Adrenal gland (tissue), 12 donors: Measurements from ENCODE around the gene LARP4B. TPM values are rescaled to one million over a fixed set of nuclear protein-coding genes. Genes with fewer than 3 reads are reported as not detected.
A peak's percentile ranks its signal among the peaks of the same experiment; 100 is the strongest.

ENCODE experiments used
- DNase-seq, 7 donors: peaks; one replicate each; pipeline ENCODE4 v3.0.0-alpha.2; 2019 to 2020
- H3K27ac ChIP-seq, 5 donors: fragments of 200-600 bp; sonication (generic) in 4 of 5; 1 replicate in 3 of 5; 2 replicates in 2 of 5; pipeline versions ENCODE4 v1.5.1 to v1.8.0; 2016 to 2020; ENCODE audit warnings: mild to moderate bottlenecking in 1 of 5
- H3K27me3 ChIP-seq: fragments of 200-600 bp; 2 replicates; pipeline ENCODE4 v1.8.0; 2021
- H3K36me3 ChIP-seq, 2 donors: fragments of 200-600 bp; replicated peaks in 1 of 2; 1 replicate in 1 of 2; 2 replicates in 1 of 2; pipeline versions ENCODE4 v1.5.1 to v1.8.0; 2018 to 2022
- H3K4me1 ChIP-seq, 2 donors: fragments of 200-600 bp; replicated peaks in 1 of 2; 1 replicate in 1 of 2; 2 replicates in 1 of 2; pipeline versions ENCODE4 v1.5.1 to v1.8.0; 2018 to 2021
- H3K4me3 ChIP-seq, 4 donors: fragments of 200-600 bp; sonication (generic) in 3 of 4; one replicate each; pipeline ENCODE4 v1.5.1; 2016 to 2018
- H3K9me3 ChIP-seq, 3 donors: fragments of 200-600 bp; sonication (generic) in 1 of 3; replicated peaks in 1 of 3; 1 replicate in 2 of 3; 2 replicates in 1 of 3; pipeline versions ENCODE4 v1.5.1 to v1.8.0; 2016 to 2021
- POLR2A ChIP-seq, 2 donors: fragments of 450-650 bp; IDR thresholded peaks; one replicate each; pipeline ENCODE4 v1.6.1; 2017; ENCODE audit warnings: antibody characterized with exemption in 2 of 2, mild to moderate bottlenecking in 2 of 2, moderate library complexity in 1 of 2
- WGBS, 4 donors: extraction: QIAGEN DNeasy Blood & Tissue Kit in 2 of 4; methylation state at CpG; one replicate each; pipeline versions ENCODE4 v1.1.5 to v1.1.7; 2013 to 2017; 5-methylcytosine and 5-hydroxymethylcytosine counted together
- intact Hi-C, 2 donors: fragments of 100-400 bp; cut with DNase I; formaldehyde crosslinking; loops; one replicate each; pipeline versions ENCODE4 v1.14.1 to v1.15.0; 2022 to 2023
- polyA plus RNA-seq, 3 donors: library from polyadenylated mRNA; stranded (reverse); fragments of 200-250 nt in 2 of 3; fragments of 350-450 nt in 1 of 3; fragmentation: Illumina TruSeq in 1 of 3; extraction: RNeasy Lipid Tissue Mini Kit (QIAGEN cat#74804) in 1 of 3; gene quantifications; one replicate each; pipeline ENCODE4 v1.2.3, GENCODE V29; 2013 to 2014
- total RNA-seq, 9 donors: library from RNA; depleted of rRNA in 4 of 9; stranded (reverse); fragments of >200 nt in 4 of 9; fragments of 120-200 nt in 1 of 9; fragmentation: NEBNext Ultra II Directional in 1 of 9; extraction: Animal tissue kit (Norgen Biotek cat#: 25700) in 1 of 9; gene quantifications; one replicate each; pipeline versions ENCODE4 v1.1.0 to v1.2.4, GENCODE V29; 2013 to 2023
- TF ChIP-seq, protein P1 (sequence below), 6 experiments: fragments of 450-650 bp in 4 of 6; fragments of 200-600 bp in 2 of 6; sonication (generic) in 1 of 6; IDR thresholded peaks; 1 replicate in 5 of 6; 2 replicates in 1 of 6; pipeline versions ENCODE4 v1.5.1 to v1.8.0; 2016 to 2021; ENCODE audit warnings: antibody characterized with exemption in 6 of 6, mild to moderate bottlenecking in 2 of 6, moderate library complexity in 1 of 6
- donor health status: healthy with polysubstance abuse.
- donor health status: Bipolar disorder and iron deficiency.
- donor health status: DM: yes; HTN: yes; CAD: no.
- donor health status: DM: no; HTN: no; CAD: no.
- donor health status: DM: no; HTN: no; CAD: no.
- donor health status: DM: yes; HTN: yes; CAD: no.

Gene LARP4B
- total and polyA plus RNA-seq, 12 donors: 17.2 to 145 (median 66.8) TPM

DNA sequence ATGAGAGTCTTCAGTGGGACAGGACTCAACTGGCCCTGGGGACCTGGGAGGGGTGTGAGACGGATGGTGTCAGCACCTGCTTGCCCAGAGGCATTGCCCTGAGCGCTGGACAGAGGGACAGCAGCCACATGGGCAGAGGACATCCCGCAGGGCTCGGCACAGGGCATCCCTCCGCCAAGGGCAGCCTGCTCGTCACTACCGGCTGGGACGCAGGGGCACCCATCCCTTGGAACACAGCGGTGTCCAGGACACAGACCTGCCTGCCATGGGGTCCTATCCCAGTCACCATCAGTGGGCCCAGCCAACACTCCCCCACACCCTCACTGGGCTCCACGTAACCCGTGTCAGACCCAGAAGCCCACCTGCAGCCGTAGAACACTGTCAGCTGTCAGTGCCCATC, 109.3 kb downstream of the LARP4B start:
- no peaks in the 10 kb centered on the region for H3K27me3 ChIP-seq
- WGBS, 4 donors: 95 to 97% (median 95%) methylated on average over 8 to 12 of the region's 12 CpGs; no CpG with 5 or more reads in 1 of the 4 donors
- no peaks in the 10 kb centered on the region for H3K9me3 ChIP-seq
- H3K4me1 ChIP-seq: no peaks in the 10 kb centered on the region
- intact Hi-C loops: no loop called here
- no peak overlapping the region for H3K4me3 ChIP-seq
- no peak overlapping the region for H3K27ac ChIP-seq
- no peak for DNase-seq
- TF ChIP-seq, protein P1, sequence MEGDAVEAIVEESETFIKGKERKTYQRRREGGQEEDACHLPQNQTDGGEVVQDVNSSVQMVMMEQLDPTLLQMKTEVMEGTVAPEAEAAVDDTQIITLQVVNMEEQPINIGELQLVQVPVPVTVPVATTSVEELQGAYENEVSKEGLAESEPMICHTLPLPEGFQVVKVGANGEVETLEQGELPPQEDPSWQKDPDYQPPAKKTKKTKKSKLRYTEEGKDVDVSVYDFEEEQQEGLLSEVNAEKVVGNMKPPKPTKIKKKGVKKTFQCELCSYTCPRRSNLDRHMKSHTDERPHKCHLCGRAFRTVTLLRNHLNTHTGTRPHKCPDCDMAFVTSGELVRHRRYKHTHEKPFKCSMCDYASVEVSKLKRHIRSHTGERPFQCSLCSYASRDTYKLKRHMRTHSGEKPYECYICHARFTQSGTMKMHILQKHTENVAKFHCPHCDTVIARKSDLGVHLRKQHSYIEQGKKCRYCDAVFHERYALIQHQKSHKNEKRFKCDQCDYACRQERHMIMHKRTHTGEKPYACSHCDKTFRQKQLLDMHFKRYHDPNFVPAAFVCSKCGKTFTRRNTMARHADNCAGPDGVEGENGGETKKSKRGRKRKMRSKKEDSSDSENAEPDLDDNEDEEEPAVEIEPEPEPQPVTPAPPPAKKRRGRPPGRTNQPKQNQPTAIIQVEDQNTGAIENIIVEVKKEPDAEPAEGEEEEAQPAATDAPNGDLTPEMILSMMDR (IDR thresholded peaks at IDR 0.05): no peak
- no peak for TF ChIP-seq POLR2A (IDR thresholded peaks at IDR 0.05)
- H3K36me3 ChIP-seq: peaks cover 0 to 86% of the 10 kb centered on the region in 2 donors

DNA sequence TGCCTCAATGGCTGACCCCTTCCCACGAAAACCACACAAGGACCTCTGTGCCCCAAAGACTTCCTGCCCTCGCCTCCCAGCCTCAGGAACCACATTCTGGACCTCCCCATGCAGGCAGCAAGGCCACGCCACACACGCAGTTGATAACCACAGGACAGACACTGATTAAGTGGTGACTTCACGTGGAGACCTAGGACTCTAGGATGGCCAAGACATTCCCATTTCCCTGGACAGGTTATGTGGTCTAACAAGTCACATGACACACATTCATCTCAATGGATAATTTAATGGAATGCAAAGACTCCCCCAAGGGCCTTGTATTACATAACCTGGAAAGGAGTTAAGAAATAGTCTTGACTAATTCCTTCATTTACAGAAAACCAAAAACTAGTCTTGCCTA, 110.2 kb downstream of the LARP4B start:
- intact Hi-C loops: no loop called here
- Histone ChIP-seq H3K36me3 (peaks cover 0 to 95% of the 10 kb centered on the region in 2 donors), H3K9me3 (no peaks in the 10 kb centered on the region), H3K4me3 (no peak overlapping the region), H3K27ac (no peak overlapping the region), H3K4me1 (no peaks in the 10 kb centered on the region), H3K27me3 (no peaks in the 10 kb centered on the region)
- TF ChIP-seq POLR2A (IDR thresholded peaks at IDR 0.05): no peak
- TF ChIP-seq, protein P1 (IDR thresholded peaks at IDR 0.05): no peak
- no peak for DNase-seq
- WGBS, 4 donors: 81 to 91% (median 87%) methylated on average over 5 of the region's 5 CpGs

DNA sequence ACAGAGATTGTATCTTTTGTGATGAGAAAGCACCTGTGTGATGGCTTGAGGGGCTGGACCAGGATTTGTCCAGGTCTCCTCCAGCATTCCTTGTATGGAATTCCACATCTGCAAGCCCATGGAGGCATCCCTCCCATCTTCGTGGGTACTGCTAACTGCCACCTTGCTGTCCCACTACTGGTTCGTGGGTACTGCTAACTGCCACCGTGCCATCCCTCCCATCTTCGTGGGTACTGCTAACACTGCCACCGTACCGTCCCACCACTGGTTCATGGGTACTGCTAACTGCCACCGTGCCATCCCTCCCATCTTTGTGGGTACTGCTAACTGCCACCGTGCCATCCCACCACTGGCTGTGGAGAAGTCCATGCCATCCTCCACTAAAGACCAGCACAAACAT, 111.7 kb downstream of the LARP4B start:
- H3K36me3 ChIP-seq: peaks cover 0 to 96% of the 10 kb centered on the region in 2 donors
- 95 to 97% (median 96%) methylated on average over 8 of the region's 8 CpGs for WGBS, 4 donors
- TF ChIP-seq, protein P1 (IDR thresholded peaks at IDR 0.05): no peak
- no peak for TF ChIP-seq POLR2A (IDR thresholded peaks at IDR 0.05)
- intact Hi-C loops: no loop called here
- H3K4me1 ChIP-seq: no peaks in the 10 kb centered on the region
- DNase-seq: no peak
- H3K27ac ChIP-seq: peak overlapping the region in 1 of 5 donors; percentile 18
- no peak overlapping the region for H3K4me3 ChIP-seq
- H3K9me3 ChIP-seq: no peaks in the 10 kb centered on the region
- H3K27me3 ChIP-seq: no peaks in the 10 kb centered on the region

DNA sequence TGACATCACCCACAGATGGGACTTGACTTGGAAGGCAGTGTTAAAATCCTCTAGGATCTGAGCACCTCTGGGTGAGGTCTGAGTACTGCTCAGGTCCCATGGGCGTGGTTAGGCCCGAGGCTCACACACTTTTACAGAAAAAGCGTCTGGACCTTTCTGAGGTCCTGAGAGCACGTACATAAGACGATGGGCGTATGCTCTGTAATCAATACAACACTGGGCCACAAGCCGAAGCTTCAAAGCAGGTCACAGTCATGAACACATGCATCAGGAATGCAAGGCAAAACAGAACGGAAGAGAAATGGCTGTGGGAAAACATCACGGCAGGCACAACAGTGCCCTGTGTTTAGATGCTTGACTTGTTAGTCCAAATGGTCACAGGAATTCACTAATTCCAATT, 112.2 kb downstream of the LARP4B start:
- Histone ChIP-seq H3K27me3 (no peaks in the 10 kb centered on the region), H3K9me3 (no peaks in the 10 kb centered on the region), H3K4me3 (no peak overlapping the region), H3K36me3 (peaks cover 0 to 96% of the 10 kb centered on the region in 2 donors), H3K4me1 (no peaks in the 10 kb centered on the region), H3K27ac (peak overlapping the region in 1 of 5 donors; percentile 45)
- TF ChIP-seq, protein P1 (IDR thresholded peaks at IDR 0.05): no peak
- TF ChIP-seq POLR2A (IDR thresholded peaks at IDR 0.05): no peak
- peak in 5 of 7 donors; percentile 36 to 56 (median 52) for DNase-seq
- 59 to 69% (median 69%) methylated on average over 8 to 9 of the region's 9 CpGs for WGBS, 4 donors
- intact Hi-C loops: no loop called here
